Measurements from ENCODE around the gene SUN3. TPM values are rescaled to one million over a fixed set of nuclear protein-coding genes. Genes with fewer than 3 reads are reported as not detected.

The SUN3 gene
- polyA plus RNA-seq, 1 donor from 2014 or later: not detected

DNA sequence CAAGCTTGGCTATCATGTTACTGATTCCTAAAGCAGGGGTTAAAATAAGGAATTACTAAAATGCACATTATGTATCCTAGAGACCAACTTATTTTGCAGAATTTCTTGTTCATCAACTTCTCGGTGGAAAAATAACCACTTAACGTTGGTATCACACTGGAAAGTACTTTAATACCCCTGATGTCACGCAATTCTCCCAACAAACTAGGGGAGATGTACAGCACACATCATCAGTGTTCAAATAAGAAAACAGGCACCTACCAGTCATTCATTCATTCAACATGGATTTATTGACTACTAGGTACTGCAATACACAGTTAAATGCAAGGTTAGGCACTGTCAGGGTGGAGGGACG is 50.1 kb downstream of the SUN3 start:
- Histone ChIP-seq H3K9me3 (ENCODE audit: low read length) (no peaks in the 10 kb centered on the region), H3F3A (ENCODE audit: insufficient read depth, low read length, poor library complexity, severe bottlenecking) (no peaks in the 10 kb centered on the region), H2AFZ (ENCODE audit: low read depth, low read length) (peak overlapping the region; percentile 71), H3K79me2 (replicated peaks; ENCODE audit: insufficient read depth, low read length) (peaks cover 4% of the 10 kb centered on the region), H3K4me2 (ENCODE audit: low read length) (peak overlapping the region; percentile 76), H3K27ac (ENCODE audit: low read length) (no peak overlapping the region), H4K20me1 (ENCODE audit: insufficient read depth) (no peaks in the 10 kb centered on the region), H3K9me2 (ENCODE audit: insufficient read depth, low read length) (no peaks in the 10 kb centered on the region), H3K9ac (ENCODE audit: low read length) (peak overlapping the region; percentile 76), H3K4me3 (ENCODE audit: low read length) (peak overlapping the region; percentile 74), H3K36me3 (ENCODE audit: insufficient read depth, low read length) (peaks cover 12% of the 10 kb centered on the region), H3K27me3 (ENCODE audit: insufficient read depth, low read depth, low read length) (no peaks in the 10 kb centered on the region)
- TF ChIP-seq POLR2AphosphoS5 (IDR thresholded peaks at IDR 0.05): no peak
- TF ChIP-seq MXI1 (conservative IDR thresholded peaks at IDR 0.05; ENCODE audit: poor library complexity, severe bottlenecking): no peak
- no peak for TF ChIP-seq EP300 (conservative IDR thresholded peaks at IDR 0.05; ENCODE audit: poor library complexity, severe bottlenecking)
- TF ChIP-seq, protein P1, sequence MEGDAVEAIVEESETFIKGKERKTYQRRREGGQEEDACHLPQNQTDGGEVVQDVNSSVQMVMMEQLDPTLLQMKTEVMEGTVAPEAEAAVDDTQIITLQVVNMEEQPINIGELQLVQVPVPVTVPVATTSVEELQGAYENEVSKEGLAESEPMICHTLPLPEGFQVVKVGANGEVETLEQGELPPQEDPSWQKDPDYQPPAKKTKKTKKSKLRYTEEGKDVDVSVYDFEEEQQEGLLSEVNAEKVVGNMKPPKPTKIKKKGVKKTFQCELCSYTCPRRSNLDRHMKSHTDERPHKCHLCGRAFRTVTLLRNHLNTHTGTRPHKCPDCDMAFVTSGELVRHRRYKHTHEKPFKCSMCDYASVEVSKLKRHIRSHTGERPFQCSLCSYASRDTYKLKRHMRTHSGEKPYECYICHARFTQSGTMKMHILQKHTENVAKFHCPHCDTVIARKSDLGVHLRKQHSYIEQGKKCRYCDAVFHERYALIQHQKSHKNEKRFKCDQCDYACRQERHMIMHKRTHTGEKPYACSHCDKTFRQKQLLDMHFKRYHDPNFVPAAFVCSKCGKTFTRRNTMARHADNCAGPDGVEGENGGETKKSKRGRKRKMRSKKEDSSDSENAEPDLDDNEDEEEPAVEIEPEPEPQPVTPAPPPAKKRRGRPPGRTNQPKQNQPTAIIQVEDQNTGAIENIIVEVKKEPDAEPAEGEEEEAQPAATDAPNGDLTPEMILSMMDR (IDR thresholded peaks at IDR 0.05; ENCODE audit: poor library complexity, severe bottlenecking): no peak
- TF ChIP-seq SMC3 (conservative IDR thresholded peaks at IDR 0.05; ENCODE audit: poor library complexity): no peak
- no peak for TF ChIP-seq TAF1 (IDR thresholded peaks at IDR 0.05; ENCODE audit: low read depth)
- no peak for TF ChIP-seq EZH2 (IDR thresholded peaks at IDR 0.05; ENCODE audit: borderline replicate concordance, insufficient read depth, low read length, poor library complexity, severe bottlenecking)
- TF ChIP-seq RAD21 (conservative IDR thresholded peaks at IDR 0.05): no peak
- TF ChIP-seq, protein P2, sequence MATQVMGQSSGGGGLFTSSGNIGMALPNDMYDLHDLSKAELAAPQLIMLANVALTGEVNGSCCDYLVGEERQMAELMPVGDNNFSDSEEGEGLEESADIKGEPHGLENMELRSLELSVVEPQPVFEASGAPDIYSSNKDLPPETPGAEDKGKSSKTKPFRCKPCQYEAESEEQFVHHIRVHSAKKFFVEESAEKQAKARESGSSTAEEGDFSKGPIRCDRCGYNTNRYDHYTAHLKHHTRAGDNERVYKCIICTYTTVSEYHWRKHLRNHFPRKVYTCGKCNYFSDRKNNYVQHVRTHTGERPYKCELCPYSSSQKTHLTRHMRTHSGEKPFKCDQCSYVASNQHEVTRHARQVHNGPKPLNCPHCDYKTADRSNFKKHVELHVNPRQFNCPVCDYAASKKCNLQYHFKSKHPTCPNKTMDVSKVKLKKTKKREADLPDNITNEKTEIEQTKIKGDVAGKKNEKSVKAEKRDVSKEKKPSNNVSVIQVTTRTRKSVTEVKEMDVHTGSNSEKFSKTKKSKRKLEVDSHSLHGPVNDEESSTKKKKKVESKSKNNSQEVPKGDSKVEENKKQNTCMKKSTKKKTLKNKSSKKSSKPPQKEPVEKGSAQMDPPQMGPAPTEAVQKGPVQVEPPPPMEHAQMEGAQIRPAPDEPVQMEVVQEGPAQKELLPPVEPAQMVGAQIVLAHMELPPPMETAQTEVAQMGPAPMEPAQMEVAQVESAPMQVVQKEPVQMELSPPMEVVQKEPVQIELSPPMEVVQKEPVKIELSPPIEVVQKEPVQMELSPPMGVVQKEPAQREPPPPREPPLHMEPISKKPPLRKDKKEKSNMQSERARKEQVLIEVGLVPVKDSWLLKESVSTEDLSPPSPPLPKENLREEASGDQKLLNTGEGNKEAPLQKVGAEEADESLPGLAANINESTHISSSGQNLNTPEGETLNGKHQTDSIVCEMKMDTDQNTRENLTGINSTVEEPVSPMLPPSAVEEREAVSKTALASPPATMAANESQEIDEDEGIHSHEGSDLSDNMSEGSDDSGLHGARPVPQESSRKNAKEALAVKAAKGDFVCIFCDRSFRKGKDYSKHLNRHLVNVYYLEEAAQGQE (IDR thresholded peaks at IDR 0.05; ENCODE audit: borderline replicate concordance): no peak

GRCh38 chr7:47973739-47974138 is 55.2 kb downstream of the SUN3 start:
- Histone ChIP-seq H3K9me2 (ENCODE audit: insufficient read depth, low read length) (no peaks in the 10 kb centered on the region), H2AFZ (ENCODE audit: low read depth, low read length) (no peak overlapping the region), H3F3A (ENCODE audit: insufficient read depth, low read length, poor library complexity, severe bottlenecking) (no peaks in the 10 kb centered on the region), H3K27me3 (ENCODE audit: insufficient read depth, low read depth, low read length) (no peaks in the 10 kb centered on the region), H3K9me3 (ENCODE audit: low read length) (no peaks in the 10 kb centered on the region), H3K4me3 (ENCODE audit: low read length) (no peak overlapping the region), H4K20me1 (ENCODE audit: insufficient read depth) (no peaks in the 10 kb centered on the region), H3K79me2 (replicated peaks; ENCODE audit: insufficient read depth, low read length) (peaks cover 4% of the 10 kb centered on the region), H3K27ac (ENCODE audit: low read length) (no peak overlapping the region), H3K36me3 (ENCODE audit: insufficient read depth, low read length) (peaks cover 12% of the 10 kb centered on the region), H3K4me2 (ENCODE audit: low read length) (no peak overlapping the region), H3K9ac (ENCODE audit: low read length) (no peak overlapping the region)
- TF ChIP-seq, protein P1 (IDR thresholded peaks at IDR 0.05; ENCODE audit: poor library complexity, severe bottlenecking): no peak
- TF ChIP-seq SMC3 (conservative IDR thresholded peaks at IDR 0.05; ENCODE audit: poor library complexity) (no peak), POLR2AphosphoS5 (IDR thresholded peaks at IDR 0.05) (no peak), MXI1 (conservative IDR thresholded peaks at IDR 0.05; ENCODE audit: poor library complexity, severe bottlenecking) (no peak), RAD21 (conservative IDR thresholded peaks at IDR 0.05) (no peak), EZH2 (IDR thresholded peaks at IDR 0.05; ENCODE audit: borderline replicate concordance, insufficient read depth, low read length, poor library complexity, severe bottlenecking) (no peak), TAF1 (IDR thresholded peaks at IDR 0.05; ENCODE audit: low read depth) (no peak), EP300 (conservative IDR thresholded peaks at IDR 0.05; ENCODE audit: poor library complexity, severe bottlenecking) (no peak)
- TF ChIP-seq, protein P2 (IDR thresholded peaks at IDR 0.05; ENCODE audit: borderline replicate concordance): no peak
